Cardiac septum (tissue), 1 donor: Measurements from ENCODE around the gene MESP1. TPM values are rescaled to one million over a fixed set of nuclear protein-coding genes. Genes with fewer than 3 reads are reported as not detected.

ENCODE experiments used
- DNase-seq: peaks from one replicate; pipeline ENCODE4 v3.0.0-alpha.2; 2020; ENCODE audit warnings: low spot score
- intact Hi-C: fragments of 100-400 bp; cut with DNase I; formaldehyde crosslinking; loops from one replicate; pipeline ENCODE4 v1.14.0; 2022
- total RNA-seq: library from RNA; stranded (reverse); fragmentation: NEBNext Ultra II Directional; extraction: Animal tissue kit (Norgen Biotek cat#: 25700); gene quantifications from one replicate; pipeline ENCODE4 v1.2.1, GENCODE V29; 2021
- donor health status: DM: no; HTN: no; CAD: no.

Gene MESP1
- total RNA-seq, 1 donor from 2014 or later, result 0.86 TPM

DNA sequence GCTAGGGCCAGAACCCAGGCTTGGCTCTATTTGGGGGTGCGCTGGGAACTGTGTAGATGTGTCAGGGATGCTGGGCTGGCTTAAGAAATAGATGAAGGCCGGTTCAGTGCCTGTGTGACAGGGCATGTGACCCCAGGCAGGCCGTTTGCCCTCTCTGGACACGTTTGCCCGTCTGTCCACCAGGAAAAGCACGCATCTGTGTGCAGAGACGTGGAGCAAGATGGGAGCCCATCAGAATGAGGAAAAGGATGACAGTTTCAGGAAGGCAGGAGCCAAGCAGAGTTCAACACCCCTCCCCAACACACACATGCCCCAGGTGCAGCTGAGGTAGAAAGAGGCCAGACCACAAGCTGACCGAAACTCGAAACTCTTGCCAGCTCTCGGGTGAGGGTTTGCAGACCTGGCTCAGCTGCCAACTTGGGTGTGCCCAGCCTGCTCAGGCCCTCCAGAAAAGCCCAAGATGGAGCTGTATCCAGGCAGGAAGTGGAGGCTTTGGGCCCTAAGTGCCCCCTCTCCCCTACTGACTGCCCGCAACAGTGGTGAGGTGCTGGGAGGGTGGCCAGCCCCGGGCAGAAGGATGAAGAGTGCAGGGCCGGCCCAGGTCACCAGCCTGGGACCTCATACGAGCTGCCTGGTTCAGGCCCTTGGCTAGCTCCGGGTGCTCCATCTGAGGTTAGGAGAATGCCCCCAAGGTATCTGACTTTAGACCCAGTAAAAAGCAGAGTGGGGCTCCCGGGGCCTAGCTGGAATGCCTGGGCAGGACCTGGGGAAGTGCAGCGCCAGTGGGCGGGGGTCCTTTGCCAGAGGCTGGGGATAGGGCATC lies 10.2 kb upstream of the MESP1 start:
- intact Hi-C loops, result loop anchor here (2.0 to 10.0 kb wide), 3 partner anchors 74 to 304 kb away; no protein-coding TSS in a partner anchor
- DNase-seq, result peak; percentile 38

DNA sequence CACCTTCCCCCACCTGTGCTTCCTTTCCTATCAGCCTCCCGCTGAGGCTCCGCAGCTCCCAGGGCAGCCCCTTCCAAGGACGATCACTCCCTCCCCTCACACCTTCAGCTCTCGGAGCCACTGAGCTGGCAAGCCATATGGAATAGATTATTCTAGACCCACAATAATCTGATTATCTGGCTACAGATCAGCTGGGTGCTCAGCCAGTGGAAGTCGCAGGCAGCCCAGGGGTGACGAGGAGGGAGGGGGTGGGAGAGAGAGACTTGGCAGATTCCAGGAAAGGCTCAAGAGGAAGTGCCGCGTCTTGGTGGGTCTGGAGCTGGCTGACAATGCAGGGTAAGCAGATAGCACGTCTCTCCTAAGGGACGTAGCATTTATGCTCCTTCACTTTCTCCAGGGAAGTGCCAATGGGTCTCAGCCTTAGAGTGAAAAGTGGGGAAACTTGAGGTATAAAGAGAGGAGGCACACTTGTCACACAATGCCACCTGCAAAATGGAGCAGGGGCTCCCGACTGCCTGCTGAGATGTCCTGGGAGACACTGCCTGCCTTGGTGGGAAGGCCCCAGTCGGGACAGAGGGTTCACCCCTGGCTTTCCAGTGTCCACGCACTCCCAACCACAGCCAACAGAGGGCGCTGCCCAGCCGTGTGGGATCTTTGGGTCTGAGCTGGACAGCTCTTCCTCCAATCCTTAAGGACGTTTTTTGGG lies 9.4 kb upstream of the MESP1 start:
- peak; percentile 92 for DNase-seq
- intact Hi-C loops, result loop anchor here (2.0 to 10.0 kb wide), 3 partner anchors 74 to 304 kb away; no protein-coding TSS in a partner anchor

DNA sequence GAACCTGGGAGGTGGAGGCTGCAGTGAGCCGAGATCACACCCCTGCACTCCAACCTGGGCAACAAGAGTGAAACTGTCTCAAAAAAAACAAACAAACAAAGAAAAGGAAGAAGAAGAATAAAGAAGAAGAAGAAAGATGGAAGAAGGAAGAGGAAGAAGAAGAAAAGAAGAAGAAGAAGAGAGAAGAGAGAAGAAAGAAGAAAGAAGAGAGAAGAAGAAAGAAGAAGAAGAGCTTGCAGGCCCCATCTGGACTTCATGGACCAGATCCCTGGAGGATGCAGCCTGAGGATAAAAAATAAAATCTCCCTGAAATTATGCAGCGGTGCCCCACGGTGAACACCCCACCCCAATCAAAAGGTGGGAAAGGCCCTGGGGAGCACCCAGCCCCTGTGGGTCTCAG lies 8.8 kb upstream of the MESP1 start:
- intact Hi-C loops, result loop anchor here (2.0 to 10.0 kb wide), 3 partner anchors 75 to 305 kb away; no protein-coding TSS in a partner anchor
- DNase-seq, result no peak

DNA sequence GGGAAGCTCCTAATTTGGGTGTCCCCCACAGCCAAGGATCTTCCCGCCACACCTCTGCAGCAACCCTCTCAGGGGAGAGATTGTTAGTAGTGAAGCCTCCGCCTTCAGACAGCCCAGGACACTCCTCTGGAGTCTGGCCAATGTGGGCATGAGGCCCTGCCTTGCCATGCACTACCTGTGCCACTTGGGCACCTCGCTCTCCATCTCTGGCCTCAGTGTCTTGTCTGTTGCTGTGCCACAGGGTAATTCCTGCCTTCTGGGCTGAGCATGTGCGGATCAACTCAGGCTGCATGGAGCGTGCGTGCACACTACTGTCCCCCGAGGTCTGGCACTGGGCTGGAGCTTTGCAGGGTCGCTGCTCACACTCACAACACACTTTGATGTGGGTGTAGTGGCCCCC lies 7.9 kb upstream of the MESP1 start:
- DNase-seq, result no peak
- intact Hi-C loops, result no loop called here

DNA sequence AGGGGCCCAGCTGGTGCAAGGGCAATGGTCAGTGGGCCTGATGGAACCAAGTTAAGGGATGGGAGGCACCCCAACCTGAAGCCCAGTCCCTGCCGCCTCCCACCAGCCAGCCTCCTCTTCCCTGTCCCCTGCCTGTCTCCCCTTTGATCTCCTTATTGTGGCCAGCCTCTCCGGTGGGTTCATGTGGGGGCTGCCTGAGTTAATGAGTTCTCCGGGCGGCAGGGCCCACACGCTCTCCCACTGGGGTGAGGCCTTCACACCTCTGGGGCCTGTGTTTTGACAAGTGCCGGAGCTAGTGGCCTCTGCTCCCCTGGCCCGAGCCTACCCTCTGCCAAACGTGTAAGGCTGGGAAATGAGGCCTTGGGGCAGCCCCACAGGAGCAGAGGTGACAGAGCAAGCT lies 7.2 kb upstream of the MESP1 start:
- no peak for DNase-seq
- intact Hi-C loops, result no loop called here

DNA sequence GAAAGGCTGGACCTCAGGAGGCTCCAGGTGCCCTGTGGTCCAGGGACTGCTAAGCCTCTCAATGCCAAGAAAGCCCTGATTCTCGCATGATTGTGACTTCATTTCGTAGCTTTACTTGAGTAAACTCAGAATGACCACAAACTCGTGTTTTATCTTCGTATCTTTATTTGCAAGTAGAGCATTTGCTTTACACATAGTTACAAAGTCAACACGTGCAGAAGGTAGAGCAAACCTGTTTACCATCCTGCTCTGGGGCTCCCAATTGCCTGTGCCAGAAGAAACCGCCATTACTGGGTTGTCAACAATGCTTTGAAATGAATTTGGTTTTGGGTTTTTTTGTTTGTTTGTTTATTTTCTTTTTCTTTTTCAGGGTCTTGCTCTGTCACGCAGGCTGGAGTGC lies 5.8 kb upstream of the MESP1 start:
- intact Hi-C loops, result no loop called here
- DNase-seq, result no peak

DNA sequence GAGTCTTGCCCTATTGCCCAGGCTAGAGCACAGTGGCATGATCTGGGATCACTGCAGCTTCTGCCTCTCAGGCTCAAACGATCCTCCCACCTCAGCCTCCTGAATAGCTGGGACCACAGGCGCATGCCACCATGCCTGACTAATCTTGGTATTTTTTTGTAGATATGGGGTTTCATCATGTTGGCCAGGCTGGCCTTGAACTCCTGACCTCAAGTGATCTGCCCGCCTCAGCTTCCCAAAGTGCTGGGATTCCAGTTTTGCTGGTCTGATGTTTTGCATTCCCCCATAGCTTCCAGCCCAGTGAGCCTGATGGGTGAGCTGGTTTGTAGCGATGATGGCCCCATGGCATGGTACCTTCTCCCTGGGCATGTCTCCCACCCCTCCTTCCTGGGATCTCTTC lies 4.7 kb upstream of the MESP1 start:
- intact Hi-C loops, result no loop called here
- no peak for DNase-seq

DNA sequence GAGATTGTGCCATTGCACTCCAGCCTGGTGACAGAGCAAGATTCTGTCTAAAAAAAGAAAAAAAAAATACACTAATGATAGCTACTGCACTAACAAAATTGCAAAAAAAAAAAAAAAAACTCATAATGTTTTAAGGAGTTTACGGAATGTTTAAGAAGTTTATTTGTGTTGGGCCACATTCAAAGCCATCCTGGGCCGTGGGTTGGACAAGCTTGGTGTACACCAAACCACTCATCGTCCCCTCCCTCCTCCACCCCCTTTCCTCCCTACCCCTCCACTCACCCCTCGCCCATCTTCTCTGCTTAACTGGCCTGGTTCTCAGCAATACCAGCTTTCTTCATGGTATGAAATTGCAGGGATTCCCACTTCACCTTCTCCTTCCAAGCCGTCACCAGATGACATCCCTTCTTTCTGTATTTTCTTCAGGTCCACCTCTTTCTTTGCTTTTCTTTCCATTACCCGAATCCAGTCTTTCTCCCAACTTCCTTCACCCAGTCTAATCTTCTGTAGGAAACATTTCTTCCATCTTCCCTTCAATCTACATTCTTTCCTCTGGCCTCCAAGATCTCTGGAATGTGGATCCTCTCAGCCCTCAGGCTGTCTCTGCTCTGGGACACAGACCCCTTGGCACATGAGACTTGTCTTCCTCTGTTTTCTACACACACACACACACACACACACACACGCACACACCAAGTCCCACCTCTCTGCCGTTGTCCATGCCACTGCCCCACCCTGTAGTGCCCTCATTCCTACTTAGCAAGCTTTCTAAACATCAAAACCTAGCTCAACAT lies 3.5 kb upstream of the MESP1 start:
- intact Hi-C loops, result no loop called here
- DNase-seq, result no peak

DNA sequence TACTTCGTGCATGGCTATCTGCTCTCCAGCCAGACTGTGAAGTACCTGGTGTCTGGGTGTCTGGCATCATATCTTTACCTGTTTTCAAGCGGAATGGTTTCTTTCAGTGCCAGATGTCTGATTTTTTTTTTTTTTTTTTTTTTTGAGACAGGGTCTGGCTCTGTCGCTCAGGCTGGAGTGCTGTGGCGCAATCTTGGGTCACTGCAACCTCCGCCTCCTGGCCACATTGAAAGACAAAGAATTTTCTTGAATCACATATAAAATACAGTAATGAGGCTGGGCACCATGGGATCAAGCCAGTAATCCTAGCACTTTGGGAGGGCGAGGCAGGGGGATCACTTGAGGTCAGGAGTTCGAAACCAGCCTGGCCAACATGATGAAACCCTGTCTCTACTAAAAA lies 2.8 kb upstream of the MESP1 start:
- intact Hi-C loops, result no loop called here
- DNase-seq, result no peak

DNA sequence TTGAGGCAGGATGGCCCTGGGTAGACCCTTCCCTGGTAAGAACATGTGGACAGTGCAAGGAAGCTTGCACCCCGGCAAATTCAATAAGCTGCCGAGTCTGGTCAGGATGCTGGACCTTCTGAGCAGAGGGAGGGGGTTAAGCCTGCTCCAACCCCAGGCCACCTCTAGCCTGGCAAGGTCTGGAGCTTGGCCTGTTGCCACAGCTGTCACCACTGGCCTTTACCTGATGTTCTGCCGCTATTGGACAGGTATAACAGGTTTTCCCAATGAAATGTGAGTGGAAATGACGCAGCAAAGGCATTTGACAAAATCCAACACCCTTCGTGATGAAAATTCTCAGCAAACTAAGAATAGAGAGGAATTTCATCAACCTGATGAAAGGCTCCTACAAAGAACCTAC lies 699 bp upstream of the MESP1 start:
- no peak for DNase-seq
- intact Hi-C loops, result no loop called here

DNA sequence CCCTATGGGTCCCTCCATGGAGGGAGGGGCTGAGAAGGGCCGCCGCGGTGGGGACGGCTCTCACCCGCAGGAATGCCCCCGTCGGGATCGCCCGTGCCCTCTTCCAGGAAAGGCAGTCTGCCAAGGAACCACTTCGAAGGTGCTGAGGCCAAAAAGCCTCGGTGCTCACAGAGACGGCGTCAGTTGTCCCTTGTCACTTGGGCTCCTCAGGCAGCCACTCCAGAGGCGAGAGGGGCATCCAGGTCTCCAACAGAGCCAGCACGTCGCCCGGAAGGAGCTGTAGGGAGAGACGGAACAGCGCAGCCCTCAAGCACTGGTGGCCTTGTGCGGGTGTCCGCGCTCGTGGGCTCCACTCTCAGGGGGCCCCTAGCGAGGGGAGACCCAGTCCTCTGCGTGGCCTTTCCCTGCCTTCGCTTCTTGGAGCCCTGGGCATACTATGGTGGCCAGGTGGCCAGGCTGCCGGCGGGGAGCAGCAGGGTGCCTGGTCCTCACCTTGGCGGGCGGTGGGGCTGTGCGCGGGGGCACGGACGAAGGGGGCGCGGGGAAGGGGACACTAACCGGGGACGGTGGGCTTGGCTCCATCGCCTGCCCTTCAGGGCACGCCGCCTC lies 994 bp downstream of the MESP1 start:
- intact Hi-C loops, result no loop called here
- no peak for DNase-seq

DNA sequence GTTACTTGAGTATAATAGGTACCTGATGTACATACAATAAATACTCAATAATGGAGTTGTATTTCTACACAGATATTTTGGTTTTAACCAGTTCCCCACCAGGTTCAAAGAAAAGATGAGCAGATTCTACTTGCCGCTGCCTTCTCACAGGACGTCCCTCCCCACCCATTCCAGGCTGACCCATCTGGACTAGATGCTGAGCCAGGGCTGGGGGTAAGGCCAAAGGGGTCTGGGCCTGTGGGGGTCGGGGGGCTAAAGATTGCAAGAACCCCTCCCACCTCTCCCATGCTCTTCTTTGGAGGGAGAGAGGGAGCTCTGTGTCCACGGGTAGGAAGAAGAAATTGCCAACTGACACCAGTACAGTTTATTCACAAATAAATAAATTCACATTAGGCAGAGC lies 1.5 kb downstream of the MESP1 start:
- intact Hi-C loops, result no loop called here
- no peak for DNase-seq

DNA sequence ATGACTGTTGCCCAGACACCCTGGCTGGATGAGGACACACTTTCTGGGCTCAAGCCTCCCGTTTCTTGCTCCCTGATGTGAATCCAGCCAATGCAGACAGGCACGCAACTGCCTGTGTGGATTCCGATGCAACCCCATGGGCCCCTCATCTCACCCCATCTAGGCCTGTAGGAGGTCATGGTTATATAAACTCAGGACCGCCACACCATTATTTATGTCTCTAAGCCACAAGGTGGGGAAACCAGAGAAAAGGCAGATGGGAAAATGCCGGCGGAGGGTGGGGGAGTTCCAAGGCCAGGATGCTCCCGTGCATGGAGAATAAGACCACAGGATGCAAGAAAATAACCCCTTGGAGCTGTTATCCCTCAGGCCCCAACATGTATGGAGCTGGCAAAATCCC lies 2.0 kb downstream of the MESP1 start:
- intact Hi-C loops, result no loop called here
- no peak for DNase-seq

DNA sequence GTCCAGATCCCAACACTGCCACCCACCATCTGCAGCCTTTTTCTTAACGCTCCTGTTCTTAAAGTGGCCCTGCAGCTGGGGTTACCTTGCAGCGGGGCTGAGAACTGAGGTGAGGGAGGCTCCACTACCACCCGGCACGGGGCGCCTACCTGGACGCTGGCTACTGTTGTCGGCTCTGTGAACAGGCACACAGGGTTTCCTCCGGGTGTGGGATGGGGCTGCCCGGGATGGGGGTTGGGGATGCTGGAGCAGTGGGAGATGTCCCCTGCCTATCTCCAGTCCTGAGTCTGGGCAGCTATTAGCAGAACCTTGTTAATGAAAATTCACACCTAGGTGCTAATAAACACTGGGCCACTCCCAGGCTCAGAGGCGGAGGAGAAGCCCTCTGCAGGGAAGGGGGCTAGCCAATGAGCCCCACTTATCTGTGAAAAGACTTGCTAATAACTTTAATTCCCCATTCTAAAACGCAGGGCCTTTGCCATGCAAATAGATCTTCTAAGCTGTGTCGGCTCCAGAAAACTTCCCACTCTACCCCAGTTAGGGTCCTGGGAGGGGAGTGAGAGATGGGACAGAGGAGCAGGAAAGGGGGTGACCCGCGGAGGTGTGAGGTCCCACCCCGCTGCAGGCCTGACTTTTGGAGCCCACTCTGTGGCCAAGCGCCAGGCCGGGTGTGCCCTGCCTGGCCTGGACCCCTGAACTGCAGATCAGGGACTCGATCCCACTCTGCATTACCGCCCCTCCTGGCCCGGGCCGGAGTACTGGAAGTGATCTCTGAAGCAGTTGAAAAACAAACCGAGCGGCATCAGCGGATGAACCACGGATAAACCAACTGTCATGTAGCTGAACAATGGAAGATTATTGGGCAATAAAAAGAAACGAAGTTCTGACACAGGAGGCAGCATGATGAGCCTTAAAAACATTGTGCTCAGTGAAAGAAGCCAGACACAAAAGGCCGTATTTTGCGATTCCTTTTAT lies 3.1 kb downstream of the MESP1 start:
- intact Hi-C loops, result no loop called here
- DNase-seq, result no peak

DNA sequence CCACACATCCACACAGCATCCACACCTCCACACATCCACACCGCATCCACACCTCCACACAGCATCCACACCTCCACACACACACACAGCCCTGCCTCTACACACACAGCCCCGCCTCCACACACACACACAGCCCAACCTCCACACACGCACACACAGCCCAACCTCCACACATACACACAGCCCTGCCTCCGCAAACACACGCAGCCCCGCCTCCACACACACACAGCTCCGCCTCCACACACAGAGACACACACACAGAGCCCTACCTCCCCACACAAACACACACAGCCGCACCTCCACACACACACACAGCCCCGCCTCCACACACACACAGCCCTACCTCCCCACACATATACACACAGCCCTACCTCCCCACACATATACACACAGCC lies 4.7 kb downstream of the MESP1 start:
- intact Hi-C loops, result no loop called here
- DNase-seq, result no peak

DNA sequence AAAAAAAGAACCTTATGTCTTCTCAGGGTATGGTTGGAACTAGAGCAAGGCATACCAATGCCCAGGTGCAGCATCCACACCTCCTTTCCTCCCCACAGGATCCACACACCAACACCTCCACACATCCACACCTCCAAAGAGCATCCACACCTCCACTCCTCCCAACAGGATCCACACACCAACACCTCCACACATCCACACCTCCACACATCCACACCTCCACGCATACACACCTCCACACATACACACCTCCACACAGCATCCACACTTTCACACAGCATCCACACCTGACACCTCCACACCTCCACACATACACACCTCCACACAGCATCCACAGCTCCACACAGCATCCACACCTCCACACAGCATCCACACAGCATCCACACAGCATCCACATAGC lies 5.3 kb downstream of the MESP1 start:
- intact Hi-C loops, result no loop called here
- DNase-seq, result no peak

DNA sequence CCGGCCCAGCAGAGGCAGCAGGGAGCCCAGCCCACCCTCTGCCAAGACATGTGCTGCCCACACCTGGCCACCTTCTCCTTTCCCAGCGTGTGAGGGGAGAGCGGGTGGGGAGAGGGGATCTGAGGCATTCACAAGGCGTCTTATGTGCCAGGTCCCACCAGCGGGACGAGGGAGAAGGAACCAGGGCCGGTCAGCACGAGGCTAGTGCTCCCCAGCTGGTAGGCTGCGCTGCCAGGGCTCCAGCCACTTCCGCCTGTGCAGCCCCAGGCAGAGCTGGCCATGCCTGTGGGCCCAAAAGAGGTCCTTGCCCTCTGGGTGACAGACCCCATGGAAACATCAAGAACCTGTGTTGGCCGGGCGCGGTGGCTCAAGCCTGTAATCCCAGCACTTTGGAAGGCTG lies 5.9 kb downstream of the MESP1 start:
- intact Hi-C loops, result no loop called here
- no peak for DNase-seq

DNA sequence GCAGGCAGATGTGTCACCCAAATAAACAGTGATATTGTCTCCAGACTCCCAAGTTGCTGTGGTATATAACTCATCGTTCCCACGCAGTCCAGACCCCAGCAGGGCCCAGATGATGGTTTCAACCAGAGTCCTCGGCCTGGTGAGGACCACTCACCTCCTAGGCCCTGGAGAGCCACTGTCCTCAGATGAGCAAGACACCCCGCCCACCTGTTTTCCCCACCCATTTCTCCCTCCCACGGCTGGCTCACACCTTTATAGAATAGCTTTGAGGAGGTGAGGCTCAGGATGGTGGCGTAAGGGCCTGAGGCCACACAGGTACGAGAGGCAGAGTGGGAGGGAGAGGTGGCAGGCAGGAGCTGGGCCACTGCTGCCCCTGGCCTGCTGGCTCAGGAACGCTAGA lies 7.5 kb downstream of the MESP1 start:
- no peak for DNase-seq
- intact Hi-C loops, result loop anchor here (5.0 kb wide), 1 partner anchor 96 kb away; no protein-coding TSS in a partner anchor

DNA sequence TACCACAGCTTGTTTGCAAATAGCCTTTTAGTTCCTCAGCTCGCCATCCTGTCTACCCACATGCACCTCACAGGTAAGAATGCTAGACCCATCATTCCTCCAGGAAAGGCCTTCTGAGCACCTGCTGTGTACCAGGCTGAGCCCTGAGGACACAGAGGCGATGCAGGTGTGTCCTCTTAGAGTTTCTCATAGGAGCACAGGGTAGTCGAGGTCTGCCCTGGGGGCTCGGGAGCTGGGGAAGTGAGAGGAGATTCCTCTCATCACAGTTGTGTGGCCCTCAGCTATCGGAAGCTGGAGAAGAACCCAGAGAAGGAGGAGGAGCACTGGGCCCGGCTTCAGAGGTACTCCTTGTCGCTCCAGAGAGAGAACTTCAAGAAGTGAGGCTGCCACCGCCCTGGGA lies 8.0 kb downstream of the MESP1 start:
- no peak for DNase-seq
- intact Hi-C loops, result loop anchor here (5.0 kb wide), 1 partner anchor 96 kb away; no protein-coding TSS in a partner anchor
